Endometrium (tissue), 2 donors: ENCODE data around the gene MSI2.

Experiments used
- FAIRE-seq: peaks from 2 replicates; lab custom pipeline; 2012; peaks lifted over from hg19 to GRCh38; lab: Jason Lieb, UNC
- donor health status: control.
- donor health status: control.

The MSI2 gene

GRCh38 chr17:57530508-57530907 lies 274.2 kb downstream of the MSI2 start:
- no peak for FAIRE-seq

- no peak for FAIRE-seq
Observed at GRCh38 chr17:57531078-57531477, 274.8 kb downstream of the MSI2 start.

GRCh38 chr17:57531648-57532504 lies 275.6 kb downstream of the MSI2 start:
- FAIRE-seq = no peak

- FAIRE-seq = no peak
Observed at GRCh38 chr17:57532556-57532955, 276.2 kb downstream of the MSI2 start.

- no peak for FAIRE-seq
Observed at GRCh38 chr17:57532966-57533365, 276.6 kb downstream of the MSI2 start.

GRCh38 chr17:57533684-57534305 lies 277.5 kb downstream of the MSI2 start:
- no peak for FAIRE-seq

- no peak for FAIRE-seq
Observed at GRCh38 chr17:57534863-57535248, 278.5 kb downstream of the MSI2 start.

GRCh38 chr17:57535249-57535966 lies 279.1 kb downstream of the MSI2 start:
- FAIRE-seq = no peak

GRCh38 chr17:57536289-57536688 lies 280.0 kb downstream of the MSI2 start:
- no peak for FAIRE-seq

GRCh38 chr17:57536789-57537523 lies 280.6 kb downstream of the MSI2 start:
- FAIRE-seq = no peak

- FAIRE-seq = no peak
Observed at GRCh38 chr17:57537524-57538410, 281.4 kb downstream of the MSI2 start.

- no peak for FAIRE-seq
Observed at GRCh38 chr17:57538736-57539456, 282.6 kb downstream of the MSI2 start.

- FAIRE-seq = no peak
Observed at GRCh38 chr17:57539529-57540301, 283.4 kb downstream of the MSI2 start.

GRCh38 chr17:57540596-57540995 lies 284.3 kb downstream of the MSI2 start:
- no peak for FAIRE-seq

GRCh38 chr17:57541049-57541448 lies 284.7 kb downstream of the MSI2 start:
- no peak for FAIRE-seq

- no peak for FAIRE-seq
Observed at GRCh38 chr17:57541472-57542394, 285.4 kb downstream of the MSI2 start.

GRCh38 chr17:57542510-57542909 lies 286.2 kb downstream of the MSI2 start:
- no peak for FAIRE-seq

- FAIRE-seq = no peak
Observed at GRCh38 chr17:57543230-57543629, 286.9 kb downstream of the MSI2 start.

- no peak for FAIRE-seq
Observed at GRCh38 chr17:57544401-57544800, 288.1 kb downstream of the MSI2 start.
